EH (cell line): ENCODE measurements around the gene CST1.
A peak's percentile ranks its signal among the peaks of the same experiment; 100 is the strongest.
"Not testable (repeated sequence)": the region's sequence is repeated elsewhere in the genome, so short reads cannot be mapped to it uniquely, and the experiment has no call there.

ENCODE experiments used
- DNase-seq: peaks from one replicate; pipeline ENCODE4 v3.0.0-alpha.2; 2015; ENCODE audit warnings: low read depth

Gene CST1

GRCh38 chr20:23750786-23751185 lies at the start of gene CST1:
CST1 (minus strand) TSS chr20:23750935; CDS start chr20:23750866, 69 bp downstream.
- DNase-seq: not testable (repeated sequence)

GRCh38 chr20:23799216-23799847 lies 48.6 kb upstream of the CST1 start:
- DNase-seq: peak; percentile 41

GRCh38 chr20:23795526-23795925 lies 44.8 kb upstream of the CST1 start:
- no peak for DNase-seq

- DNase-seq: no peak
Observed at GRCh38 chr20:23794841-23795240, 44.1 kb upstream of the CST1 start.

GRCh38 chr20:23794065-23794464 lies 43.3 kb upstream of the CST1 start:
- DNase-seq: no peak

- no peak for DNase-seq
Observed at GRCh38 chr20:23783447-23783846, 32.7 kb upstream of the CST1 start.

GRCh38 chr20:23782366-23782983 lies 31.7 kb upstream of the CST1 start:
- DNase-seq: peak; percentile 35

- DNase-seq: peak; percentile 30
Observed at GRCh38 chr20:23778676-23779075, 27.9 kb upstream of the CST1 start.

GRCh38 chr20:23777380-23777779 lies 26.6 kb upstream of the CST1 start:
- not testable (repeated sequence) for DNase-seq

- DNase-seq: no peak
Observed at GRCh38 chr20:23776067-23776771, 25.5 kb upstream of the CST1 start.

GRCh38 chr20:23774081-23774480 lies 23.3 kb upstream of the CST1 start:
- no peak for DNase-seq

GRCh38 chr20:23773579-23773978 lies 22.8 kb upstream of the CST1 start:
- no peak for DNase-seq

GRCh38 chr20:23773127-23773526 lies 22.4 kb upstream of the CST1 start:
- no peak for DNase-seq

GRCh38 chr20:23772074-23772473 lies 21.3 kb upstream of the CST1 start:
- no peak for DNase-seq

GRCh38 chr20:23770384-23770783 lies 19.6 kb upstream of the CST1 start:
- no peak for DNase-seq

- not testable (repeated sequence) for DNase-seq
Observed at GRCh38 chr20:23768520-23768919, 17.8 kb upstream of the CST1 start.

GRCh38 chr20:23766531-23766930 lies 15.8 kb upstream of the CST1 start:
- DNase-seq: no peak

GRCh38 chr20:23765578-23765977 lies 14.8 kb upstream of the CST1 start:
- no peak for DNase-seq

GRCh38 chr20:23764630-23765029 lies 13.9 kb upstream of the CST1 start:
- not testable (repeated sequence) for DNase-seq

- no peak for DNase-seq
Observed at GRCh38 chr20:23763345-23763744, 12.6 kb upstream of the CST1 start.

- no peak for DNase-seq
Observed at GRCh38 chr20:23759306-23759940, 8.7 kb upstream of the CST1 start.

- not testable (repeated sequence) for DNase-seq
Observed at GRCh38 chr20:23756792-23757191, 6.1 kb upstream of the CST1 start.

GRCh38 chr20:23755131-23755611 lies 4.4 kb upstream of the CST1 start:
- peak; percentile 78 for DNase-seq
